Kidney epithelial cell (primary cell): ENCODE data around the gene IRX2. TPM values are rescaled to one million over a fixed set of nuclear protein-coding genes. Genes with fewer than 3 reads are reported as not detected.

Experiments
- DNase-seq: peaks from one replicate; pipeline ENCODE4 v3.0.0-alpha.2; 2010; ENCODE audit warnings: low read depth
- H3K27me3 ChIP-seq: 2 replicates; pipeline ENCODE4 v1.6.0; 2011; ENCODE audit warnings: low read length; ENCODE audit not compliant: control insufficient read depth, insufficient read depth
- H3K36me3 ChIP-seq: 2 replicates; pipeline ENCODE4 v1.5.1; 2011; ENCODE audit warnings: low read length; ENCODE audit not compliant: control insufficient read depth, insufficient read depth
- H3K4me3 ChIP-seq: 2 replicates; pipeline ENCODE4 v1.5.1; 2011; ENCODE audit warnings: low read depth, mild to moderate bottlenecking, control low read depth, low read length
- CTCF ChIP-seq: IDR thresholded peaks from 2 replicates; pipeline ENCODE4 v1.5.1; 2011; ENCODE audit warnings: mild to moderate bottlenecking, moderate library complexity, low read length, control low read depth, inconsistent platforms; ENCODE audit not compliant: insufficient read depth, poor library complexity, severe bottlenecking
- total RNA-seq: library from RNA; depleted of rRNA; stranded (reverse); fragments of >200 nt; gene quantifications from 2 replicates; pipeline ENCODE4 v1.2.3, GENCODE V29; 2015

IRX2 gene
- 2.8 and 5.5 TPM in 2 replicates for total RNA-seq

- no peak for TF ChIP-seq CTCF
- H3K36me3 ChIP-seq: no peaks in the 10 kb centered on the region
- peak within 1 kb of the TSS; percentile 46 for H3K4me3 ChIP-seq
- DNase-seq: peak; percentile 21
- peaks cover 76% of the 10 kb centered on the region for H3K27me3 ChIP-seq
Measured at GRCh38 chr5:2751592-2752021, at the start of gene IRX2. Gene IRX2 (minus strand): TSS chr5:2751677. CDS start chr5:2751413, 264 bp downstream.

DNA sequence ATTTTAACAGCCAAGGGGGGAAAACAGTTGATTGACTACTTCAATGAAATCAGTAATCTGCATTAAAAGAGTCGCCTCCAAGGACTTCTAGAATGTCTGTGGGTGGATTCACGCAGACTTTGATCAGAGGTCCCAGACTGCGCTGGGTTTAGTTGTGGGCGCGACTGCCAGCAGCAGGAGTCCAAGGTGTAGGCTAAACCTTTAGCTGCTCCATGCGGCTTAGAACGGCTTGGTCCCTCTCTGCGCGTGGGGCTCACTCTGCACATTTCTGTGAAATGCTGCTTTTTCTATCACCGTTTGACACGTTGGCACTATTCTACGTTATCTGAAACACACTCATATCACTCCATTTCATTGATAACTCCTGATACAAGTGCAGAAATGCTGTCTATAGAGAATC, 48.6 kb upstream of the IRX2 start:
- DNase-seq: no peak
- no peak for TF ChIP-seq CTCF
- H3K27me3 ChIP-seq: no peaks in the 10 kb centered on the region
- H3K4me3 ChIP-seq: no peak overlapping the region
- H3K36me3 ChIP-seq: no peaks in the 10 kb centered on the region

DNA sequence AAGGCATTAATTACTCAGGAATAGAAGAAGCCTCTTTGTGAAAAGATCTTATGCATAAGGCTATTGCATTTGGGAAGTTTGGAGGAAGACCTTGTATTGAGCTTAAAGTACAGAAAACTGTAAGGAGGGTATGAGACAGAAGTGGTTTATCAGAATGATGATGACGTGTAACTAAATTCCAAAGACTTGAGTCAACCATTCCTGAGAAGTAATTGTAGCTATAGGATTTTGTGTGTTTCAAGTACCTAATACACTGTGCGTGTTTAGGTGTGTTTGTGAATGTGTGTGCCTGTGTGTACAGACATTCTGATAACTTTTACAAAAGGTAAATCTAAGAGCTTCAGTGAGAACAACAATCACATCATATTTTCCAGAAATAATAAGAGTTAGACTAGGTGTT, 46.5 kb upstream of the IRX2 start:
- Histone ChIP-seq H3K4me3 (no peak overlapping the region), H3K36me3 (no peaks in the 10 kb centered on the region), H3K27me3 (no peaks in the 10 kb centered on the region)
- DNase-seq: no peak
- no peak for TF ChIP-seq CTCF

DNA sequence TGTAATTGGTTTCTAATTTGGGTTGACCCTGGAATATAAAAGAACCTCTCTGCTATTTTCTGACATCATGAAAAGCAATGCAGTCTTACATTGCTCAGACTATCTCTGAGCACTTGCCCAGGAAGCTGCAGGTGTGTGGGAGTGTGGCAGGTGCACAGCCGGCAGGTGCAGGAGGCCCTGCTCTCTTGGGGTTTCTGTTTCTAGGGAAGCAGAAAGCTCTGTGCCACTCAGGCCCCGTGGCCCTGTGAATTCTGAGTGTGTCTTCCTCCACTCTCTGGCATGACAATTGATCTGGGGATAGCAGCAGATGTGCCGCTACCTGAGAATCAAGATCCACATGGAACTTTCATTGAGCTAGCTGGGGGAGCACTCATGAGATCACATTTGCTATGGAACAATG, 45.7 kb upstream of the IRX2 start:
- no peak overlapping the region for H3K4me3 ChIP-seq

GRCh38 chr5:2783223-2783622, 31.7 kb upstream of the IRX2 start:
- Histone ChIP-seq H3K27me3 (no peaks in the 10 kb centered on the region), H3K4me3 (no peak overlapping the region), H3K36me3 (no peaks in the 10 kb centered on the region)
- no peak for DNase-seq
- no peak for TF ChIP-seq CTCF

More for the DNA sequence above, 45.7 kb upstream of the IRX2 start:
- H3K36me3 ChIP-seq: no peaks in the 10 kb centered on the region
- DNase-seq: no peak
- no peaks in the 10 kb centered on the region for H3K27me3 ChIP-seq
- no peak for TF ChIP-seq CTCF

DNA sequence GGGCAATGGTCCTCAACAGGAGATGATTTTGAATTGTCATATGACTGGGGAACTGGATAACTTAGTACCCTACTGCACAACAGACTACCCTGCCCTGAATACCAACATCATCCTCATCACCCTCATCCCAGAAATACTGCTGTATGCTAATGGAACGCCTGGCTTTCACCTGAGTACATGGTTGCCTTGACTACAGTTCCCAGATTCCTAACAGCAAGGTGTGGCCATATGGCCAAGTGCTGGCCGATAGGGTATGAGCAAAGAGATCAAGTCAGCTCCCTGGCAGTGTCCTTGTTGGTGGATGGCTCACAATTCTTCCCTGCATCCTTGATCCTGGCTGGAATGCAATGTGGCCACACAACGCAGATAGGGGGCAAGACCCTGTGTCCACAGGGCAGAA, 31.2 kb upstream of the IRX2 start:
- DNase-seq: no peak
- Histone ChIP-seq H3K36me3 (no peaks in the 10 kb centered on the region), H3K4me3 (no peak overlapping the region), H3K27me3 (no peaks in the 10 kb centered on the region)
- TF ChIP-seq CTCF: no peak
